ENCODE data around the gene STX8.

Gene STX8

DNA sequence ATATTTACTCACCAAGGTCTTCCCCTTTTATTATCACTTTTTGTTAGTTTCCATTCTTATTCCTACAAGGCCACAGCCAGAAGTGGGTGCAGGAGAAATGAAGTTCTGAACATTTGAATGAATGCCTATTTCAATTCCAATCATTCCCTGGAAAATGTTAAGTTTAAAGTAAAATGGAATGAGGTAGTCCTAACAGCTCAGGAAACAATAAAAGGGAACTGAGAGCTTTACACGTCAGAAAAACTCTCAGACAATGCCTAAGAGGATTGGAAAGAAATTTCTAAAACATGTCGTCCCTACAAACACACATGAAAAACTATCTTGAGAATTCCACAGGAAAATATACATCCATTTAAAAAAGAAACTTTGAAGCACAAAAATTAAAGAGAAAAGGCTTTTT lies 238.8 kb downstream of the STX8 start:
- DNase-seq (ENCODE audit: low spot score in 2 of 2) (no peak), ATAC-seq (replicated peaks; ENCODE audit: extremely low read depth, poor library complexity, severe bottlenecking) (no peak)
- Mint-ChIP-seq H3K27ac (ENCODE audit: low read depth) (no peak overlapping the region), H3K27me3 (no peaks in the 10 kb centered on the region), H3K36me3 (ENCODE audit: insufficient read depth) (no peaks in the 10 kb centered on the region), H3K4me1 (peaks cover 4% of the 10 kb centered on the region), H3K4me3 (no peak overlapping the region), H3K9me3 (peaks cover 18% of the 10 kb centered on the region)

DNA sequence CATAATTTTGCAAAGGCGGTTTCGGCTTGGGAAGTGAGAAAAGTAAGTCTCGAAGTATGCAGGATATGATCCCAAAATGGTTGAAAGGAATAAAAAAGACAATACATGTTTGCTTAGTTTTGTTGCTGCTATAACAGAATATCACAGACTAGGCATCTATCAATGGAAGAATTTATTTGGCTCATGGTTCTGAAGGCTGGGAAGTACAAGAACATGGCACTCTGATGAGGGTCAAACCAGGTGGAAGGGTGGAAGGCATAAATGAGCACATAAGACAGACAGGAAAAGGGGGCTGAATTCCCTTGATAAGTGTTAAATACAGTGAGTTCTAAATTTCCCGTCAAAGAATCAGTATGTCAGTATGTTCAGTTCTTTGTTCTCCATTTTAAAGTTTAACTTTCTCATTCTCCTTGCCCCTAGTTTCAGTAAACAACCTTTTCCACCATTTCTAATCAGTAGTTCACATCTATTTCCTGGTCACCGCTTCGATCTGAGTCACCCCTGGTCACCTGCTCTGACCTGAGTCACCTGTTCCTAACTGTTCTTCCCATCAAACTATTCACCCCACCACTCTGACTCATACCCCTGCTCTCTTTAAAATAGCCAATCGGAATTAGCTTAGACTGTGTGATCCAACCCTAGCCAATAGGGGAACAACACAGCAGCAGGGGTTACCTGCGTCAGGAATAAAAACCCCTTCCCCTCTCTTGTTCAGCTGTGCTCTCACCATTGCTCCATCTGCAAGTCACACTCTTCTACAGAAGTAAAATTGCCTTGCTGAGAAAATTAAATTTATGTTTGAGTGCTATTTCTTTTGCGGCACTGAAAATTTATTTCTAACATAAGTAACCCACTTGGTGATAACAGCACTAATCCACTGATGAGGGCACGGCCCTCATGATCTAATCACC lies 240.8 kb downstream of the STX8 start:
- H3K4me1 Mint-ChIP-seq: no peaks in the 10 kb centered on the region
- DNase-seq (ENCODE audit: low spot score in 2 of 2) (no peak), ATAC-seq (replicated peaks; ENCODE audit: extremely low read depth, poor library complexity, severe bottlenecking) (no peak)
- H3K4me3 Mint-ChIP-seq: no peak overlapping the region
- no peak overlapping the region for H3K27ac Mint-ChIP-seq (ENCODE audit: low read depth)
- no peaks in the 10 kb centered on the region for H3K36me3 Mint-ChIP-seq (ENCODE audit: insufficient read depth)
- H3K9me3 Mint-ChIP-seq: peaks cover 18% of the 10 kb centered on the region
- H3K27me3 Mint-ChIP-seq: no peaks in the 10 kb centered on the region

DNA sequence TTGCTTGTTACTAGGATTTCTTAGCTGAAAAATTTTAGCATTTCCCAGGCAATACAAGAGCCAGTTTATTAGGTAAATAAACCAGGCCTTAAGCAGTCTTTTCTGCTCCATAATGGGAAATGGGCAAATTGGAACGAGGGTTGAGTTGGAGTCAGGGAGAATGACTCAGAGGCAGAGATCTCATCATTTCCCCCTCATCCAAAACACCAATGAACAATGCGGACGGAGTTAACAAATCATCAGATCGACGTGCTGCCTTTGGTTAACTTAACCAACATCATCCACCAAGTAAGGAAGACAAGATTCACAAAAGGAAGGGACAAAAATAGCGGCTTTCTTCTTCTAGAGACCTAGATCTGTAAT lies 243.5 kb downstream of the STX8 start:
- Mint-ChIP-seq H3K9me3 (peaks cover 18% of the 10 kb centered on the region), H3K4me3 (no peak overlapping the region), H3K4me1 (peaks cover 6% of the 10 kb centered on the region), H3K27ac (ENCODE audit: low read depth) (no peak overlapping the region), H3K36me3 (ENCODE audit: insufficient read depth) (peaks cover 2% of the 10 kb centered on the region), H3K27me3 (no peaks in the 10 kb centered on the region)
- DNase-seq (ENCODE audit: low spot score in 2 of 2) (no peak), ATAC-seq (replicated peaks; ENCODE audit: extremely low read depth, poor library complexity, severe bottlenecking) (no peak)

DNA sequence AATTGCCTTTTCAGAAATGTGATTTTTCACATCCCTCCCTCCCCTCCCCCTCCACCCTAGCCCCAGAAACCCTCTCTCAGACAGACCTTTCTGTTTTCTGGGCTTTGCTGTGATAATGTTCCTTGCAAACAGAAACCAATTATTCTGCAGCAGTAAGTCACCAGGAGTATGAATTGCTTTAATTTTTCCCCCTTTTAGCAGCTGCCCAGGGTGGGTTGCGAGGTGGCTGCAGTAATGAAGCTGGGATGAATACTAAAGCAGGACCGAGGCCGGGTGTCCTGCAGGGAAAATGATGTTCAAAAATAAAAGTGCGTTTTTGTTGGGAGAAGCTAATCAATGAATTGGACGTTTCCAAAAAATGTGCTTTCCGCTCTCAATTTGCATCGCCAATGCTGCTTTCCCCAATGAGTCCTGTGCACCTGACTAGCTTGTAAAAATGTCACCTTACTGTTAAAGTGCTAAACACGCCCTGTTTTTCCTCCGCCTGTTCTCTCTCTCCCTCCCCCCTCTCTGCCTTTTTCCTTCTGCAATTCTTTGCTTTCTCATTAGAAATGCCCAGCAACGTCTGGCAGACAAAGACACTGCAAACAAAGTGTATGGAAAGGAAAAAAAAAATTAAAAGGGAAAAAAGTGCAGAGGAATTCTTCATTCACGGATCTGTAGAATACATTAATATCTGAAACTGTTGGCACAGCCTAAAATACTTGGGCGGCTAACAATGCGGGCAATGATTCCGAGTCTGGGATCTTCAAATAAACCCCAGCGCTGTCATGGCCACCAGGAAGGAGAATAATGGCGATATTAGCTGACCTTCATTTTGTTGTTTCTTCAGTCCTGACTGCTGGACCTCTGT lies 244.1 kb downstream of the STX8 start:
- no peak for DNase-seq (ENCODE audit: low spot score in 2 of 2)
- no peak overlapping the region for H3K27ac Mint-ChIP-seq (ENCODE audit: low read depth)
- peaks cover 17% of the 10 kb centered on the region for H3K9me3 Mint-ChIP-seq
- ATAC-seq (replicated peaks; ENCODE audit: extremely low read depth, poor library complexity, severe bottlenecking): no peak
- H3K4me1 Mint-ChIP-seq: peaks cover 8% of the 10 kb centered on the region
- H3K27me3 Mint-ChIP-seq: no peaks in the 10 kb centered on the region
- H3K36me3 Mint-ChIP-seq (ENCODE audit: insufficient read depth): peaks cover 2% of the 10 kb centered on the region
- no peak overlapping the region for H3K4me3 Mint-ChIP-seq

DNA sequence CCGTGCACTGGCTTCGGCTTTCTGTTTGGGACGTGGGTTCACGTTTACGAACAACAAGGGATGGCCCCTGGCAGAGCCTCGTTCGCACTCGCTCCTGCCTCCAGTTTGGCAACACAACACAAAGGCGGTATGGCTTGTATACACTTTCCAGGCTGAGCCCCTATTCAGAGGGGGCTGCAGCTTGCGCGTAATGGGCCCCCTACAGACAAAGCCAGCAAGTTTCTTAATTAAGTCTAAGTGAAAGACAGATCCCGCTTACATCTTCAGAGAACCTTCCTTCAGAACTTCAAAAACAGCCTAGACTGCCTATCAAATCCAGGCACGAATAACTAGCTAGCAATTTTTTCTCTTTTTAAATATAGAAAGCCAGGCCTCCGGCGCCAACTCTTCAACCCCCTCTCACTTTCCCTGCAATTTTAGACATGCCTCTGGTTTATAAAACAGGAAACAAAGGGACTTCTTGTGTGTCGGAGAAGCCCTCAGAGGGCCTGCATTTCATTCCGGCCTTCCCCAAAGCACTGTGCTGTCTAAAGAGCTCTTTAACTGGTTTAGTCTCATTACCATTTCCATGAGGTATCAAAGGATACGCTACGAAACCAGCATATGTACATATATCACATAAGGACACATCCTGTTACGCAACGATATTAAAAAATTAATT lies 244.9 kb downstream of the STX8 start:
- no peak for ATAC-seq (replicated peaks; ENCODE audit: extremely low read depth, poor library complexity, severe bottlenecking)
- DNase-seq (ENCODE audit: low spot score in 2 of 2): no peak
- H3K27me3 Mint-ChIP-seq: no peaks in the 10 kb centered on the region
- H3K27ac Mint-ChIP-seq (ENCODE audit: low read depth): no peak overlapping the region
- H3K4me3 Mint-ChIP-seq: no peak overlapping the region
- peaks cover 2% of the 10 kb centered on the region for H3K36me3 Mint-ChIP-seq (ENCODE audit: insufficient read depth)
- peaks cover 10% of the 10 kb centered on the region for H3K9me3 Mint-ChIP-seq
- H3K4me1 Mint-ChIP-seq: peaks cover 10% of the 10 kb centered on the region

DNA sequence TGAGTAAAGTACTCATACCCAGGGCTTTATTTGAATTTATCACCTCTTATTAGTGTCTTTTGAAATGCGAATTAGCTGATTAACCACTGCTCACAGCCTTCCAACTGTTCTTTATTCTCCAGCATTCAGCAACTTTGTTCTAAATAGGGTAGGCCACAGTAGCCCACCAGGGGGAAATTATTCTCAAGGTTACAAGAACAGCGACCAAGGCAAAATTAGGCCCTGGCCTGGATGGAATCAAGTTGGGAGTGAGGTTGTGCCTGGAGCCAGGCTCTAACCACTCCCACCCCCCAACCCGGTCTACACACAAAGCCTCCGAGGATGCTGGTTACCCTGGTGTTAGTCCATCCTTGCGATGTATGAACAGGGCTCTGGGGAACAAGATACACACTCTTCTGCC lies 245.5 kb downstream of the STX8 start:
- Mint-ChIP-seq H3K27me3 (no peaks in the 10 kb centered on the region), H3K4me3 (no peak overlapping the region), H3K9me3 (peaks cover 5% of the 10 kb centered on the region), H3K36me3 (ENCODE audit: insufficient read depth) (peaks cover 2% of the 10 kb centered on the region), H3K27ac (ENCODE audit: low read depth) (no peak overlapping the region), H3K4me1 (peaks cover 10% of the 10 kb centered on the region)
- ATAC-seq (replicated peaks; ENCODE audit: extremely low read depth, poor library complexity, severe bottlenecking) (no peak), DNase-seq (ENCODE audit: low spot score in 2 of 2) (no peak)

DNA sequence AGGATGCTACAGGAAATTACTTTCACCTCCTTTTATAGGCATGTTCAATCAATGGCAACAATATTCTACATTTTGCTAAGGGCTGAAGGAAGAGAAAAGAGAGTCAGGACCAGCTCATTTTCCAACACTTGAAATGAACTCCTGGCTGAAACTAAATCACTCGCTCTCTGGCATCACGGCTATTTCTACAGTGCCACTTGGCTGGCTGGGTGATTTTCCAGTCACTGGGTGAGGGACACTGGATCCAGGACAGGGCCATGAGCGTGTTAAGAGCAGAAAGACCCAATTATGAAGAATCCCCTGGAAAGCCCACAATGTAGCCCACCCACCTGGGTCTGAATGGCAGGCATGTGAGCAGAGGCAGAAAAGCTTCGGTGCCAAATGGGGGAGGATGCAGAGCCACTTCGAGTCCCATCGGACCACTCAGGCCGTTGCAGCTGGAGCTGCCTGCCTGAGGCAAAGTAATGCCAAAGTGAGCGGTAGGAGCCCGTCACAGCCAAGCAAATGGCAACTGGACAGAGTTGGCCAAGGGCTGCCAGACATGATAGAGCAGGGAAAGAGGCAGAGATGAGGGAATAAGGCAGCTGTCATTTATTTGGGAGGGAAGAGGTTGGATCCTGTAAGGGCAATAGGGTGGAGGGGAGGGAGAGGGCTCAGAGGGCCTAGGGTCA lies 246.2 kb downstream of the STX8 start:
- DNase-seq (ENCODE audit: low spot score in 2 of 2) (no peak), ATAC-seq (replicated peaks; ENCODE audit: extremely low read depth, poor library complexity, severe bottlenecking) (no peak)
- Mint-ChIP-seq H3K27me3 (no peaks in the 10 kb centered on the region), H3K9me3 (peaks cover 1% of the 10 kb centered on the region), H3K4me1 (peaks cover 10% of the 10 kb centered on the region), H3K27ac (ENCODE audit: low read depth) (peak overlapping the region; percentile 12), H3K36me3 (ENCODE audit: insufficient read depth) (peaks cover 2% of the 10 kb centered on the region), H3K4me3 (no peak overlapping the region)

DNA sequence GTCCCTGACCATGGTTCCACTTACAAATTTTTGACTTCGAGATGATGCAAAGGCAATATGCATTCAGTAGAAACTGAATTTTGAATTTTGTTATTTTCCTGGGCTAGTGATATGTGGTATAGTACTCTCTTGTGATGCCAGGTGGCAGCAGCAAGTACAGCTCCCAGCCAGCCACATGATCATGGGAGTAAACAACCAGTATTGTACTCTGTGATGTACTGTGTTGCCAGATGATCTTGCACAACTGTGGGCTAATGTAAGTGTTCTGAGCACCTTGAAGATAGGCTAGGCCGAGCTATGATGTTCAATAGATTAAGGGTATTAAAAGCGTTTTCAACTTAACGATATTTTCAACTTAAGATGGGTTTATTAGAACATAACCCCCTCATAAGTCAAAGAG lies 250.8 kb downstream of the STX8 start:
- no peak overlapping the region for H3K27ac Mint-ChIP-seq (ENCODE audit: low read depth)
- ATAC-seq (replicated peaks; ENCODE audit: extremely low read depth, poor library complexity, severe bottlenecking) (no peak), DNase-seq (ENCODE audit: low spot score in 2 of 2) (no peak)
- no peak overlapping the region for H3K4me3 Mint-ChIP-seq
- no peaks in the 10 kb centered on the region for H3K27me3 Mint-ChIP-seq
- peaks cover 10% of the 10 kb centered on the region for H3K4me1 Mint-ChIP-seq
- H3K9me3 Mint-ChIP-seq: no peaks in the 10 kb centered on the region
- H3K36me3 Mint-ChIP-seq (ENCODE audit: insufficient read depth): peaks cover 6% of the 10 kb centered on the region

DNA sequence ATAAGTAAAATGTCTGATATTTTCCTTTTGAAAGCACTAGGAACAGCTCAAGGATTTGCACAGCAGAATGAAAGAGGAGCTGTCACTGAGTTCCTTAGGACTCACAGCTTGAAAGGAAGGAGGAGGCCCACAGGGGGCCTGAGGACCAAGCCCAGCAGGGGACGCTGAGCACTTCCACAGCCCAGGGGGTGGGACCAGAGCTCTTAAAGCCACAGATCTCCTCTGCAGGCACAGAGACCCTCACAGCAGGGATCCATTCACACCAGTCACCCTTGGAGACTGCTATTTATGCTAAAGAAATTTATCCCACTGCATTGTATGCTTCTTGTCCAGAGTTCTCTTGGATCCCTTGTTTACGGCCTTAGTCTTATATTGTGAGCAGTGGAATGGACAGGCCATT lies 253.3 kb downstream of the STX8 start:
- no peaks in the 10 kb centered on the region for H3K27me3 Mint-ChIP-seq
- no peak overlapping the region for H3K4me3 Mint-ChIP-seq
- peaks cover 4% of the 10 kb centered on the region for H3K36me3 Mint-ChIP-seq (ENCODE audit: insufficient read depth)
- DNase-seq (ENCODE audit: low spot score in 2 of 2) (no peak), ATAC-seq (replicated peaks; ENCODE audit: extremely low read depth, poor library complexity, severe bottlenecking) (no peak)
- peaks cover 8% of the 10 kb centered on the region for H3K9me3 Mint-ChIP-seq
- H3K4me1 Mint-ChIP-seq: peaks cover 5% of the 10 kb centered on the region
- H3K27ac Mint-ChIP-seq (ENCODE audit: low read depth): no peak overlapping the region

DNA sequence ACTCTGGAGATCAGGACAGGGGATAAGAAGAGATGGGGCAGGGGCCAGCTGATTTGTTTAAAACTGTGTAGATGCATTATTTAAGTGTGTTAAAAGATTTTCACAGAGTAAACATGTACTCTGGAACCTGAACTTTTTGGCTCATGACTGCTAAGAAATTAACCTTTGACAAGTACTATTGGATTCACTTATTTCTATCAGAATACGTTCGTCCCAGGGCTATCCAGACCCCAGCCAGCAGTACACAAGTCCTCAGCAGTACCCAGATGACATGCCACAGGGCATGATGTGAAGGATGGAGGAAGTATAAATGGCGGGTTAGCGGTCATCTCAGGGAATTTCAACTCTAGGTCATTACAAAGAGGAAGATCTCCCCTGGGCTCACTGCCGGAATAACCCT lies 253.7 kb downstream of the STX8 start:
- no peak for ATAC-seq (replicated peaks; ENCODE audit: extremely low read depth, poor library complexity, severe bottlenecking)
- H3K4me3 Mint-ChIP-seq: no peak overlapping the region
- H3K27ac Mint-ChIP-seq (ENCODE audit: low read depth): no peak overlapping the region
- H3K9me3 Mint-ChIP-seq: peaks cover 8% of the 10 kb centered on the region
- H3K27me3 Mint-ChIP-seq: no peaks in the 10 kb centered on the region
- H3K4me1 Mint-ChIP-seq: peaks cover 5% of the 10 kb centered on the region
- peaks cover 4% of the 10 kb centered on the region for H3K36me3 Mint-ChIP-seq (ENCODE audit: insufficient read depth)
- DNase-seq (ENCODE audit: low spot score in 2 of 2): no peak

DNA sequence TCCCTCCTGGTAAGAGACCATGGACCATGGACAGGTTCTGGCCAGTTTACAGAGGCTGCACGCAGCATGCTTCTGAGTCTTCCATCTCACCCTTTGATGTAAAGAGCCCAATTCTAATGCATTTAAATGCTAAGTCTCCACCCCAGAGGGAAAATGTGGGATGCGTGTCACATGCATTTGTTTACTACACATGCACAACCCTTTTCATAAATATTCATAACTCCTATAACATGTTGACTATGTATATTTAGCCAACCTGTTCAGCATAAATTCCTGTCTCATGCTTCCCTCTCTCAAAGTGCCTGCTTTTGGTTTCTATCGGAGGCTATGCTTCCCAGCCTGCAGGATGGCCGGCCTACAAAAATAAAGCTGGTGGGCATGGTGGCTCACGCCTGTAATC lies 260.3 kb downstream of the STX8 start:
- Mint-ChIP-seq H3K27ac (ENCODE audit: low read depth) (no peak overlapping the region), H3K4me1 (no peaks in the 10 kb centered on the region), H3K36me3 (ENCODE audit: insufficient read depth) (peaks cover 3% of the 10 kb centered on the region), H3K4me3 (no peak overlapping the region), H3K9me3 (peaks cover 8% of the 10 kb centered on the region), H3K27me3 (no peaks in the 10 kb centered on the region)
- ATAC-seq (replicated peaks; ENCODE audit: extremely low read depth, poor library complexity, severe bottlenecking) (no peak), DNase-seq (ENCODE audit: low spot score in 2 of 2) (no peak)

DNA sequence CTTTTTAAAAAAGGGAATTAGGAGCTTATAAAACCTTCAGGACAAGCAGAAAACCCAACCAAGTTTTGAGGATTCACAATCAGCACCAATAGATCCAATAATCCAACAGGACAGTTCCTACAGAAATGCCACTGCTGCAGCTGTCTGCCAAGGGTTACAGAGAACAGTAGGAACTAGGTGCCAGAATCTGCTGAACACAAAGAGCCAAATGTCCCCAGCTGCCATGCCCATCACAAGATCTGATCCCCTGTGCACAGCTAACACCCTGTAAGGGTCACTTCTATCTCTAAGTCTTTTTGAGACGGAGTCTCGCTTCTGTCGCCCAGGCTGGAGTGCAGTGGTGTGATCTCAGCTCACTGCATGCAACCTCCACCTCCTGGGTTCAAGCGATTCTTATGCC lies 262.3 kb downstream of the STX8 start:
- no peaks in the 10 kb centered on the region for H3K27me3 Mint-ChIP-seq
- ATAC-seq (replicated peaks; ENCODE audit: extremely low read depth, poor library complexity, severe bottlenecking): no peak
- no peak for DNase-seq (ENCODE audit: low spot score in 2 of 2)
- H3K9me3 Mint-ChIP-seq: peaks cover 2% of the 10 kb centered on the region
- no peaks in the 10 kb centered on the region for H3K36me3 Mint-ChIP-seq (ENCODE audit: insufficient read depth)
- H3K4me1 Mint-ChIP-seq: no peaks in the 10 kb centered on the region
- H3K4me3 Mint-ChIP-seq: no peak overlapping the region
- H3K27ac Mint-ChIP-seq (ENCODE audit: low read depth): no peak overlapping the region
